GM12874 (cell line): ENCODE data around the gene PLXNA4.

Experiments
- CTCF ChIP-seq: IDR thresholded peaks from 2 replicates; pipeline ENCODE4 v1.5.1; 2011; ENCODE audit warnings: low read depth, mild to moderate bottlenecking, control low read depth, low read length, moderate library complexity; ENCODE audit not compliant: insufficient read depth

PLXNA4 gene

DNA sequence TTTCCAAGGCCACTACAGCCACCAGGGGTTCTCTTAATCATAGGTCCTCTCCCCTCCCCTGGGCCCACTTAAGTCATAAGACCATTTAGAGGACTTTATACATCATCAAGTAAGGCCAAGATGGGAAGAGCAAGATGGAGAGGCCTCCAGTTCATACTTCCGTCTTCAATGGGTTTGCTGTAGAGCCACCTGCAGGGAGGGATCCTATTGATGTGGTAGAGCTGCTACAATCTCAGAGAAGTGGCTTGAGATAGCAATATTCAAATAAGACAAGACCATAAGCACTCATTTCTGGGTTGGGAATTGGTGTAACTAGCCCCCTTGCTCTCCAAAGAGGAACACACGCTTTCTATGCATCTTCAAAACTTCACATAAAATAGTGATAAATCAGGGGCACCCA is 214.2 kb downstream of the PLXNA4 start:
- no peak for TF ChIP-seq CTCF

DNA sequence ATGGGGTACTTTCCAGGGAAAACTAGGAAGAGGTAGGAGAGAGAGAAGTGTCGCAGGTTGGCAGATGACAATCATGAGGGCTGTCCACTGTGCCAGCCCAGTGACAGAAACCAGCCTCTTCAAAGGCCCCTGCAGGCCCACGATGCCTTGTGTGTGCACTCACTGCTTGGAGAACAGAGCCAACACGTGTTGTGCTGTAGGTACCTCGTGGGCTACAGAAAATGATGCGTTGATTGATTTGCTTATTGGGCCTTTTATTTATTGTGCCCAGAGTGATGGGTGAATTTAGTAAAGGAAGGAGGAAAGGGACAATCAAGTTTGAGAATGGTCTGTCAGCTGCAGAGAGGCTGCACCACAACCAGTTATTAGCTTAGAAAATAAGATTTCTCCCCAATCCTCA is 215.1 kb downstream of the PLXNA4 start:
- no peak for TF ChIP-seq CTCF

- TF ChIP-seq CTCF, result no peak
Measured at GRCh38 chr7:132359743-132360142, 216.5 kb downstream of the PLXNA4 start.

DNA sequence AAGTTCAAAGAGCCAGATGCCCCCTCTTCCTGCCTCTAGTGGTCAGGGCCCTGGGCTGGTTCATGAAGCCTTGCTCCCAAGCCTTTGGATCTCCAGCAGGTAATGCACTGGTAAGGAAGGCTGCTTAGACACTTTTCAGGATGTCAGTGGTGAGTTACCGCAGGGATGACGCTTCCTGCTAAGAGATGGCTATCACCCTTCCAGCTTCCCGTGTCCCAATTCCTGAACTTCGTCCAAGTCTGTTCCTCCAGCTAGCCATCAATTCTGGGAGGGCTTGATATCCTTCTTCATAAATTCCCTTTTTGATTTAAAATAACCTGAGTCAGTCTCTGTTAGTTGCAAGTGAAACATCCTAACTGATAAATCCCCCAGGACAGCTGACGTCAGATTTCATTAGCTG is 221.2 kb downstream of the PLXNA4 start:
- no peak for TF ChIP-seq CTCF

- TF ChIP-seq CTCF, result no peak
Measured at GRCh38 chr7:132354527-132354926, 221.7 kb downstream of the PLXNA4 start.

- no peak for TF ChIP-seq CTCF
Measured at GRCh38 chr7:132353936-132354335, 222.3 kb downstream of the PLXNA4 start.

DNA sequence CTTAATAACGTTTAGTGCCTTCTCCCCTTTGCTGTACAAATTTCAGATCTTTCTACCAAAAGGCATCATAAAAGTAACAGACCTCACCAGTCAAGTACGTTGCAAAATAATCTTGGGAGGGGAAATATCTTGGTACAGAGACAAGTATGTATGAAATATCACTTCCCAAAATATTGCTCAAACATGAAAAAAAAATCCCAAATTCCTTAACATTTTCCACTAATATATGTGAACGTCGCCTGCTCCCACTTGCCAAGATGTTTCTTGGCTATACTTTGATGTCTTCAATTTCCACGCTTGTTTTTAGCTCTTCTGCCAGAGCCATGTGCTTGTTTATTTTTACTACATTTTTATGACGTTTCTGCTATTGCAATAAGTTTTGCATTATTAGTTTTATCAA is 223.5 kb downstream of the PLXNA4 start:
- TF ChIP-seq CTCF, result no peak
